DMS114 treated with DMSO at 0.1 percent for 48 hours (cell line): ENCODE measurements around the gene EXOG.

Experiments
- DNase-seq: peaks from one replicate; lab custom pipeline; 2025; ENCODE audit not compliant: unreplicated experiment; lab: John Stamatoyannopoulos, UW

EXOG gene

GRCh38 chr3:38544926-38545325 is 48.8 kb downstream of the EXOG start:
- DNase-seq, result no peak

- DNase-seq, result no peak
These were observed 49.4 kb downstream of the EXOG start for GRCh38 chr3:38545550-38545949.

GRCh38 chr3:38545983-38546382 is 49.8 kb downstream of the EXOG start:
- DNase-seq, result no peak

GRCh38 chr3:38548154-38548931 is 52.2 kb downstream of the EXOG start:
- DNase-seq, result no peak

GRCh38 chr3:38549082-38549481 is 52.9 kb downstream of the EXOG start:
- no peak for DNase-seq

- no peak for DNase-seq
These were observed 53.3 kb downstream of the EXOG start for GRCh38 chr3:38549486-38549885.

- no peak for DNase-seq
These were observed 54.1 kb downstream of the EXOG start for GRCh38 chr3:38549957-38550840.

- no peak for DNase-seq
These were observed 55.1 kb downstream of the EXOG start for GRCh38 chr3:38551026-38551832.

- no peak for DNase-seq
These were observed 56.2 kb downstream of the EXOG start for GRCh38 chr3:38552364-38552763.

GRCh38 chr3:38553071-38553470 is 56.9 kb downstream of the EXOG start:
- DNase-seq, result no peak

GRCh38 chr3:38554127-38554827 is 58.1 kb downstream of the EXOG start:
- DNase-seq, result no peak

- no peak for DNase-seq
These were observed 59.2 kb downstream of the EXOG start for GRCh38 chr3:38555149-38555840.

- DNase-seq, result no peak
These were observed 59.8 kb downstream of the EXOG start for GRCh38 chr3:38555926-38556325.

- no peak for DNase-seq
These were observed 60.7 kb downstream of the EXOG start for GRCh38 chr3:38556640-38557358.

GRCh38 chr3:38558864-38559263 is 62.7 kb downstream of the EXOG start:
- DNase-seq, result no peak

GRCh38 chr3:38560284-38560683 is 64.1 kb downstream of the EXOG start:
- no peak for DNase-seq

- DNase-seq, result no peak
These were observed 65.0 kb downstream of the EXOG start for GRCh38 chr3:38560996-38561717.

GRCh38 chr3:38561746-38562466 is 65.8 kb downstream of the EXOG start:
- no peak for DNase-seq
